Measurements from ENCODE around the gene TUT1. TPM values are rescaled to one million over a fixed set of nuclear protein-coding genes. Genes with fewer than 3 reads are reported as not detected.
A peak's percentile ranks its signal among the peaks of the same experiment; 100 is the strongest.

TUT1 gene
- total and polyA plus RNA-seq, 7 experiments from 2014 or later, result 20.2 to 54.6 (median 35.4) TPM

DNA sequence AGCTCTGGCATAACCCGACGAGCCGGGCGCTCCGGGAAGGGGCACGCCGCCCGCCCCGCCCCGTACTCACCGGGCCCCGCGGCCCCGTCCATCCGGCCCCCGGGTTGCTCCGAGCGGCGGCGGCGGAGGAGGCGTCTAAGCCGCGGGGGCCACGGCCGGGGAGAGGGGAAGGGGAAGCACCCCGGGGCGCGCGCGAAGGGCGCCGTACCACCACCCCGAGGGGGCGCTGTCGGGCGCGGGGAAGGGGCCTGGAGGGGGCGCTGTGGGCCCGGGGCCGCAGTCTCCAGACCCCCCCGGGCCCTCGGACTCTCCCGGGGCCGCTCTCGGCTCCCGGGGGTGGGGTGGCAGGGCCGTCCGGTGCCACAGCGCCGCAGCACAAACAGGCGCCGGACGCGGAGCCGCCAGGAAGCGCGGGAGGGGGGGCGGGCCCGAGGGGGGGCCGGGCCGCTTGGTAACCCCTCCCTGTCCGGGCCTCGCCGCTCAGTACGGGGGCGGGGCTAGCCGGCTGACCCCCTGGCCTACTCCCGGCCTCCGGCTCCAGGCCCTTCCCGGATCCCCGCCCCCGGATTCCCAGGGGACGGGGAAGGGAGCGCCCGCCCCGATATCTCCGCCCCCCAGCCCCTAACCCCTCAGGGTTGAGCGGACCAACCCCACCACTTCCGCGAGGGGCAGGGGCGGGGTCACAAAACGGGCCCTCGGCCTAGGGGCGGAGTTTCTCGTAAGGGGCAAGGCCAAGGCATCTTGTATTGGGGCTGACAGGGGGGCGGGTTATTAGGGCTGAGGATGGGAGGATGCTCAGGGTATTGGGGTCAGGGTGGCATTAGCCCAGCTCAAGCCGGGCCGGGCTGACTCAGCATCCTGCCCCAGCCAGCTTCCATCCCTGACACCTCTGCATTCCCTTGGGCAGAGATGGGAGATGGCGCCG, 21.3 kb upstream of the TUT1 start, which contains the start of the genes EML3 and ROM1:
TSS of gene EML3 (minus strand) at position 410 of the 925 bp plus-strand sequence. CDS start at position 92, 318 bp downstream.
TSS of gene ROM1 (plus strand) at position 892 of the 925 bp plus-strand sequence. CDS start at position 917, 25 bp downstream.
- H3K27ac ChIP-seq (ENCODE audit: low read depth, low read length), result peak within 1 kb of the TSS; percentile 92
- H3K27me3 ChIP-seq (ENCODE audit: control insufficient read depth in 2 of 2, insufficient read depth in 2 of 2, low read length in 2 of 2), result no peaks in the 10 kb centered on the region
- ChIA-PET CTCF (interaction anchor here (0.5 to 4.1 kb wide), 13 partner anchors 9 to 87 kb away, joined by 3 to 27 read pairs (median 4); partner anchors contain the start of genes B3GAT3, C11orf98, CSKMT and EEF1G), POLR2A (interaction anchor here (0.6 to 12.0 kb wide), 19 partner anchors 9 to 1224 kb away, joined by 3 to 219 read pairs (median 8); partner anchors contain the start of genes B3GAT3, C11orf98, CSKMT and GANAB)
- peaks cover 0 to 26% (median 5%) of the 10 kb centered on the region in 5 donors for H3K36me3 Mint-ChIP-seq
- H3K4me3 ChIP-seq (ENCODE audit: low read length), result peak within 1 kb of the TSS; percentile 99
- no peaks in the 10 kb centered on the region for H3K9me3 Mint-ChIP-seq
- H3K4me3 Mint-ChIP-seq, result peak within 1 kb of the TSS; percentile 89 to 100 (median 96)
- H3K4me1 ChIP-seq (ENCODE audit: control insufficient read depth in 2 of 2, insufficient read depth in 2 of 2, low read length in 2 of 2), result peaks cover 19 to 32% of the 10 kb centered on the region in 2 donors
- peaks cover 31 to 56% (median 48%) of the 10 kb centered on the region in 7 donors for H3K4me1 Mint-ChIP-seq
- H3K27me3 Mint-ChIP-seq, result no peaks in the 10 kb centered on the region
- H3K27ac Mint-ChIP-seq, result peak within 1 kb of the TSS; percentile 93 to 100 (median 97)
- DNase-seq (peak; percentile 74 to 96 (median 83)), ATAC-seq (peak; percentile 90)
- intact Hi-C loops (cut with micrococcal nuclease), result loop anchor here (1.0 to 5.0 kb wide), 15 partner anchors 10 to 230 kb away; partner anchors contain the start of genes C11orf98 (in 2 of the 2), CSKMT (in 2 of the 2), GANAB (in 2 of the 2) and MTA2 (in 1 of the 2)
- no peaks in the 10 kb centered on the region for H3K9me3 ChIP-seq (ENCODE audit: control insufficient read depth in 2 of 3, low read length in 3 of 3)
- H3K36me3 ChIP-seq (ENCODE audit: control insufficient read depth in 2 of 3, insufficient read depth in 3 of 3, low read length in 3 of 3), result peaks cover 0 to 53% (median 0%) of the 10 kb centered on the region in 3 experiments

DNA sequence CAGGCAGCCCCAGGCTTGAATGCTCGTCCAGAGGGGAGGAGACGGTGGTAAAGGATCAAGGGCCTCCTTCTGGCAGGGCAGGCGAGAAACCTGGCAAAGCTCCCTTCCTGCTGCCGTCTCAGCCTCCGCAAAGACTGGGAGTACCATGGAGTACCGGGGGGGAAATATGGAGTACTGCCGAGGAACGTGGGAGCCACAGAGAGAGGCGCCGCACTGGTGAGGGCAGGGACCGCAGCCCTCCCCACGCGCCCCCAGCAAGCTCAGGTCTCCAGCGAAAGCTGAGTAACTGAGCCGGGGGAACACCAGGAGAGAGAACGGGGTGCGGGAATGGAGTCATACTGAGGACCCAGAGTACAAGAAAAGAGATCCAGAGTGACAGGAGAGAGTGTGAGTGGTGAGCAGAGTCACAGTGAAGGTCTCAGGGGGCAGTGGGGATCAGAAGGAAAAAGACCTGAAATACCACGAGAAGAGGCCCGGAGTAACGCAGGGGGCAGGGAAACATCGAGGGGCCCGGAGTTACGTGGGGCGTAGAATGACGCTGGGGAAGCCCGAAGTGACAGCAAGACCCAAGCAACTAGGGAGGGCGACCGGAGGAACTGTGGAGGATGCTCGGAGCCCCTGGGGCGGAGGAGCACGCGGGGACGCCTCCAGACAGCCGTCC, 20.5 kb upstream of the TUT1 start:
- ChIA-PET POLR2A (interaction anchor here (0.5 to 12.0 kb wide), 18 partner anchors 9 to 250 kb away, joined by 3 to 219 read pairs (median 8); partner anchors contain the start of genes B3GAT3, C11orf98, CSKMT and EEF1G), CTCF (interaction anchor here (0.7 to 4.1 kb wide), 11 partner anchors 10 to 82 kb away, joined by 3 to 27 read pairs (median 4); partner anchors contain the start of genes B3GAT3, C11orf98, CSKMT and EEF1G)
- H3K27ac ChIP-seq (ENCODE audit: low read depth, low read length), result peak overlapping the region; percentile 92
- ATAC-seq (peak; percentile 50), DNase-seq (peak in 2 of 9 donors; percentile 60 to 62)
- H3K36me3 Mint-ChIP-seq, result peaks cover 0 to 28% (median 5%) of the 10 kb centered on the region in 5 donors
- peak overlapping the region; percentile 99 for H3K4me3 ChIP-seq (ENCODE audit: low read length)
- no peaks in the 10 kb centered on the region for H3K9me3 ChIP-seq (ENCODE audit: control insufficient read depth in 2 of 3, low read length in 3 of 3)
- H3K4me1 ChIP-seq (ENCODE audit: control insufficient read depth in 2 of 2, insufficient read depth in 2 of 2, low read length in 2 of 2), result peaks cover 19 to 32% of the 10 kb centered on the region in 2 donors
- H3K27me3 Mint-ChIP-seq, result no peaks in the 10 kb centered on the region
- H3K27ac Mint-ChIP-seq, result peak overlapping the region; percentile 93 to 100 (median 97)
- intact Hi-C loops (cut with micrococcal nuclease), result loop anchor here (1.0 to 5.0 kb wide), 15 partner anchors 10 to 230 kb away; partner anchors contain the start of genes C11orf98 (in 2 of the 2), CSKMT (in 2 of the 2), GANAB (in 2 of the 2) and MTA2 (in 1 of the 2)
- peaks cover 0 to 53% (median 0%) of the 10 kb centered on the region in 3 experiments for H3K36me3 ChIP-seq (ENCODE audit: control insufficient read depth in 2 of 3, insufficient read depth in 3 of 3, low read length in 3 of 3)
- no peaks in the 10 kb centered on the region for H3K27me3 ChIP-seq (ENCODE audit: control insufficient read depth in 2 of 2, insufficient read depth in 2 of 2, low read length in 2 of 2)
- peaks cover 31 to 59% (median 51%) of the 10 kb centered on the region in 7 donors for H3K4me1 Mint-ChIP-seq
- peak overlapping the region; percentile 89 to 100 (median 96) for H3K4me3 Mint-ChIP-seq
- H3K9me3 Mint-ChIP-seq, result no peaks in the 10 kb centered on the region

DNA sequence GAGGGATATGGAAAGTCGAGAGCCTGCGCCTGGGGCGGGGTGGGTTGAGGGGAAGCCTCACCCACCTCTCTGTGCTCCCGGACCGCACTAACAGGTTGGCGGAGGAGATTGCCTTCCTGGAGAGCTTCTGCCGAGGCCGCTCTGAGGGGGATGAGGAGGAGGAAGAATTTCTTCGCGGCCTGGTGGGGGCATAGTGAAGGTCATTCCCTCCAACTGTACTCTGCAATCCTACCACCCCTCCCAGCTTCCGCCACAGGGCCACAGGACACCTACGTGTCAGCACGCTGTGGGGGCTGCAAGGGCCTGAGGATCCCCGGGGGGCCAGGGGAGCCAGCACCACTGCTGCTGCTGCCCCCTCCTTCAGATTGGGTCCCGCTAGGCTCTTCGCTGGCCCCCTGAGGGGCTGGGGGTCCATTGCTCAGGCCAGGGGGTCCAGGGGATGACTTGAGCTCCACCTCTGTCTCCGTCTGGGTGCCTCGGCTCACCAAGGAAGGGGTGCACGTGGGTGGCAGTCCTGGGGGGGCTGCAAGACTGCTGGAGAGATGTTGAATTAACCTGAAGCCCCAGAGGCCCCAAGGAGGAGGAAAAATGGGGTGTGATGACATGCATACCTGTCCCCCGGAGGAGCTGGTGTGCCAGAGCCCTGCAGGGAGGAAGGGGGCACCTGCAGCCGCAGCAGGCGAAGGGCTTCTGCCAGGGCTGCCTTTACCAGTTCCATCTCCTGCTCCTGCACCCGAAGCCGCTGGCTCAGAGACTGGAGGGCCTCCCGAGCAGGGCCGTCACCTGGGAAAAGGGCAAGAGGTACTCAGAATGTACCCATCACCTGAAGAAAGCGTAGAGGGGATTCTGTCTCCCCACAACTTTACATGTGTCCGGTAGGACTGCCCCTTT, 19.7 kb upstream of the TUT1 start:
- Mint-ChIP-seq H3K4me3 (peak overlapping the region; percentile 89 to 100 (median 96)), H3K4me1 (peaks cover 31 to 59% (median 51%) of the 10 kb centered on the region in 7 donors), H3K9me3 (no peaks in the 10 kb centered on the region), H3K27ac (peak overlapping the region; percentile 93 to 100 (median 97)), H3K27me3 (no peaks in the 10 kb centered on the region), H3K36me3 (peaks cover 0 to 25% (median 5%) of the 10 kb centered on the region in 5 donors)
- Histone ChIP-seq H3K36me3 (ENCODE audit: control insufficient read depth in 2 of 3, insufficient read depth in 3 of 3, low read length in 3 of 3) (peaks cover 0 to 51% (median 0%) of the 10 kb centered on the region in 3 experiments), H3K27me3 (ENCODE audit: control insufficient read depth in 2 of 2, insufficient read depth in 2 of 2, low read length in 2 of 2) (no peaks in the 10 kb centered on the region), H3K4me3 (ENCODE audit: low read length) (peak overlapping the region; percentile 99), H3K27ac (ENCODE audit: low read depth, low read length) (peak overlapping the region; percentile 92), H3K9me3 (ENCODE audit: control insufficient read depth in 2 of 3, low read length in 3 of 3) (no peaks in the 10 kb centered on the region), H3K4me1 (ENCODE audit: control insufficient read depth in 2 of 2, insufficient read depth in 2 of 2, low read length in 2 of 2) (peaks cover 19 to 32% of the 10 kb centered on the region in 2 donors)
- intact Hi-C loops (cut with micrococcal nuclease), result loop anchor here in 1 of 2 donors (5.0 kb wide), 1 partner anchor 231 kb away; no protein-coding TSS in a partner anchor
- DNase-seq (no peak), ATAC-seq (no peak)
- ChIA-PET CTCF (interaction anchor here (0.6 to 4.1 kb wide), 10 partner anchors 9 to 83 kb away, joined by 3 to 27 read pairs (median 4); partner anchors contain the start of genes B3GAT3, C11orf98, CSKMT and EEF1G), POLR2A (interaction anchor here (0.8 to 12.0 kb wide), 18 partner anchors 10 to 245 kb away, joined by 3 to 219 read pairs (median 8); partner anchors contain the start of genes B3GAT3, C11orf98, CSKMT and EEF1G)

DNA sequence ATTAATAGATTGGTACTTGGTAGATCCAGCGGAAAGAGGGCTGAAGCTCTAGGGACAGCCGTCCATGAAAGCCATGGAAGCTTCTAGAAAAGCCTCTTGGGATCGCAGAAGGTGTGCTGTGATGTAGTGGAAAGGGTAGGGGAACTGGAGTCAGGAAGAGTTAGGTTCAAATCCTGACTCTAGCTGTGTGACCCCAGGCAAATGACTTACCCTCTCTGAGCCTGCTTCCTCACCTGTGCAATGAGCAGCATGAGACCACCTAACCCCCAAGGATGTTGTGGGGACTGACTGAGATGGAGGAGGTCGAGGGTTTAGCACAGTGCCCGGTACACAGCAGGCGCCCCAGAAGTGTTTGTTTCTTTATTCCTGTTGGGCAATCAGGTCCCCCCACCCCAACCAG, 19.1 kb upstream of the TUT1 start:
- Mint-ChIP-seq H3K36me3 (peaks cover 0 to 25% (median 5%) of the 10 kb centered on the region in 5 donors), H3K27me3 (no peaks in the 10 kb centered on the region), H3K27ac (peak overlapping the region in 8 of 9 donors; percentile 48 to 97 (median 75)), H3K9me3 (no peaks in the 10 kb centered on the region), H3K4me3 (peak overlapping the region; percentile 50 to 100 (median 82)), H3K4me1 (peaks cover 31 to 59% (median 52%) of the 10 kb centered on the region in 7 donors)
- Histone ChIP-seq H3K27ac (ENCODE audit: low read depth, low read length) (peak overlapping the region; percentile 92), H3K36me3 (ENCODE audit: control insufficient read depth in 2 of 3, insufficient read depth in 3 of 3, low read length in 3 of 3) (peaks cover 0 to 54% (median 0%) of the 10 kb centered on the region in 3 experiments), H3K27me3 (ENCODE audit: control insufficient read depth in 2 of 2, insufficient read depth in 2 of 2, low read length in 2 of 2) (no peaks in the 10 kb centered on the region), H3K9me3 (ENCODE audit: control insufficient read depth in 2 of 3, low read length in 3 of 3) (no peaks in the 10 kb centered on the region), H3K4me3 (ENCODE audit: low read length) (no peak overlapping the region), H3K4me1 (ENCODE audit: control insufficient read depth in 2 of 2, insufficient read depth in 2 of 2, low read length in 2 of 2) (peaks cover 19 to 32% of the 10 kb centered on the region in 2 donors)
- intact Hi-C loops (cut with micrococcal nuclease), result loop anchor here in 1 of 2 donors (5.0 kb wide), 1 partner anchor 232 kb away; no protein-coding TSS in a partner anchor
- ATAC-seq (no peak), DNase-seq (no peak)
- ChIA-PET CTCF (interaction anchor here (0.6 to 4.1 kb wide), 6 partner anchors 10 to 246 kb away, joined by 3 to 27 read pairs (median 4); partner anchors contain the start of genes C11orf98, CSKMT and TUT1), POLR2A (interaction anchor here (1.0 to 12.0 kb wide), 13 partner anchors 11 to 231 kb away, joined by 3 to 219 read pairs (median 8); partner anchors contain the start of genes B3GAT3, C11orf98, CSKMT and HNRNPUL2)

DNA sequence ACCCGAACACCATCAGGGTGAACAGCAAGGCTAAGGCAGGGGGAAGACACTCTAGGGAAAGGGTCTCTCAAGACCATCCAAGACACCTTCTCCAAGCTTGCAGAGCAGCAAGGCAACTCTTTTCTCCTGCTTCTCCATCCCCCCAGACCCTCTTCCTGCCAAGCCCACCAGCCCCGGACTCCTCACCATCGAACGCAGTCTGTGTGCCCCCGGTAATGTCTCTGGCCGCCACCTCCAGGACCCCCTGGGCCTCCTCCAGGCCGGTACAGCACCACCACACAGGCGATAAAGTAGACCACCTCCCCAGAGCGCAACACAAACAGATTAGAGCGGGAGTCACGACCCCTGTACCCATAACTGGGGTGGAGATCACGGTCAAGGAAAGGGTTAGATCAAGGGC, 17.5 kb upstream of the TUT1 start:
- H3K9me3 ChIP-seq (ENCODE audit: control insufficient read depth in 2 of 3, low read length in 3 of 3), result no peaks in the 10 kb centered on the region
- no peak for DNase-seq
- peaks cover 0 to 59% (median 7%) of the 10 kb centered on the region in 3 experiments for H3K36me3 ChIP-seq (ENCODE audit: control insufficient read depth in 2 of 3, insufficient read depth in 3 of 3, low read length in 3 of 3)
- Mint-ChIP-seq H3K27me3 (no peaks in the 10 kb centered on the region), H3K27ac (peak overlapping the region in 5 of 9 donors; percentile 18 to 72 (median 56)), H3K36me3 (peaks cover 0 to 27% (median 9%) of the 10 kb centered on the region in 5 donors), H3K4me1 (peaks cover 28 to 56% (median 47%) of the 10 kb centered on the region in 7 donors), H3K4me3 (peak overlapping the region in 3 of 10 donors; percentile 7 to 34 (median 10)), H3K9me3 (no peaks in the 10 kb centered on the region)
- no peak for ATAC-seq
- H3K4me3 ChIP-seq (ENCODE audit: low read length), result no peak overlapping the region
- peaks cover 19 to 32% of the 10 kb centered on the region in 2 donors for H3K4me1 ChIP-seq (ENCODE audit: control insufficient read depth in 2 of 2, insufficient read depth in 2 of 2, low read length in 2 of 2)
- POLR2A ChIA-PET, result interaction anchor here (0.6 to 12.0 kb wide), 10 partner anchors 11 to 223 kb away, joined by 3 to 219 read pairs (median 6); partner anchors contain the start of genes B3GAT3, C11orf98, CSKMT and INTS5
- no peak overlapping the region for H3K27ac ChIP-seq (ENCODE audit: low read depth, low read length)
- intact Hi-C loops (cut with micrococcal nuclease), result no loop called here
- H3K27me3 ChIP-seq (ENCODE audit: control insufficient read depth in 2 of 2, insufficient read depth in 2 of 2, low read length in 2 of 2), result no peaks in the 10 kb centered on the region
- CTCF ChIA-PET, result interaction anchor here (1.7 kb wide), 1 partner anchor 46 kb away, joined by 6 read pairs; no protein-coding TSS in a partner anchor

All from naive thymus-derived CD4-positive, alpha-beta T cell (primary cell).